Hepatocyte (in vitro differentiated cells): ENCODE measurements around the gene OMD. TPM values are rescaled to one million over a fixed set of nuclear protein-coding genes. Genes with fewer than 3 reads are reported as not detected.

Experiments used
- DNase-seq: peaks from one replicate; pipeline ENCODE4 v3.0.0-alpha.2; 2016; ENCODE audit warnings: low spot score
- H2AFZ ChIP-seq: fragments of 200-600 bp; sonication (generic); 2 replicates; pipeline ENCODE4 v1.6.0; 2016; ENCODE audit warnings: antibody characterized with exemption, mild to moderate bottlenecking
- H3K27ac ChIP-seq: fragments of 200-600 bp; sonication (generic); 2 replicates; pipeline ENCODE4 v1.5.1; 2016; ENCODE audit warnings: mild to moderate bottlenecking
- H3K27me3 ChIP-seq: fragments of 200-600 bp; sonication (generic); 2 replicates; pipeline ENCODE4 v1.6.1; 2016
- H3K36me3 ChIP-seq: fragments of 200-600 bp; sonication (generic); replicated peaks from 2 replicates; pipeline ENCODE4 v1.5.1; 2016; ENCODE audit warnings: low read depth; ENCODE audit not compliant: insufficient read depth
- H3K4me1 ChIP-seq: fragments of 200-600 bp; sonication (generic); 2 replicates; pipeline ENCODE4 v1.5.1; 2016; ENCODE audit warnings: mild to moderate bottlenecking, moderate library complexity; ENCODE audit not compliant: insufficient read depth
- H3K4me2 ChIP-seq: fragments of 200-600 bp; sonication (generic); 2 replicates; pipeline ENCODE4 v1.6.0; 2016
- H3K4me3 ChIP-seq: fragments of 200-600 bp; sonication (generic); 2 replicates; pipeline ENCODE4 v1.5.1; 2016; ENCODE audit warnings: mild to moderate bottlenecking
- H3K79me2 ChIP-seq: fragments of 200-600 bp; sonication (generic); 2 replicates; pipeline ENCODE4 v1.6.0; 2017; ENCODE audit warnings: mild to moderate bottlenecking
- H3K9me2 ChIP-seq: fragments of 200-600 bp; sonication (generic); replicated peaks from 2 replicates; pipeline ENCODE4 v1.6.0; 2017; ENCODE audit warnings: mild to moderate bottlenecking; ENCODE audit not compliant: insufficient read depth
- H3K9me3 ChIP-seq: fragments of 200-600 bp; sonication (generic); 2 replicates; pipeline ENCODE4 v1.5.1; 2016; ENCODE audit warnings: low read depth, mild to moderate bottlenecking
- H4K20me1 ChIP-seq: fragments of 200-600 bp; sonication (generic); 2 replicates; pipeline ENCODE4 v1.6.0; 2016; ENCODE audit warnings: mild to moderate bottlenecking; ENCODE audit not compliant: insufficient read depth, poor library complexity, severe bottlenecking
- CTCF ChIP-seq: fragments of 200-600 bp; sonication (generic); IDR thresholded peaks from 2 replicates; pipeline ENCODE4 v1.5.1; 2016; ENCODE audit warnings: antibody characterized with exemption, mild to moderate bottlenecking; ENCODE audit not compliant: poor library complexity
- EZH2 ChIP-seq: fragments of 200-600 bp; sonication (generic); IDR thresholded peaks from 2 replicates; pipeline ENCODE4 v1.6.1; 2016; ENCODE audit warnings: antibody characterized with exemption, mild to moderate bottlenecking, borderline replicate concordance
- EZH2phosphoT487 ChIP-seq: fragments of 200-600 bp; sonication (generic); IDR thresholded peaks from one replicate; pipeline ENCODE4 v1.6.1; 2018; ENCODE audit warnings: antibody characterized with exemption, mild to moderate bottlenecking, low read depth, moderate library complexity; ENCODE audit not compliant: unreplicated experiment, severe bottlenecking
- WGBS: methylation state at CpG from one replicate; pipeline ENCODE4 v1.1.6; 2016; ENCODE audit warnings: low lambda C conversion rate; ENCODE audit errors: missing lambda C conversion rate; 5-methylcytosine and 5-hydroxymethylcytosine counted together
- polyA plus RNA-seq: library from polyadenylated mRNA; unstranded; fragments of >200 nt; fragmentation: Nextera tagmentation; extraction: Ambion mirVana; gene quantifications from 2 replicates; pipeline ENCODE4 v1.2.1, GENCODE V29; 2016
- total RNA-seq: library from RNA; depleted of rRNA; stranded (reverse); fragments of >200 nt; gene quantifications from 2 replicates; pipeline ENCODE4 v1.2.3, GENCODE V29; 2014

OMD gene
- total and polyA plus RNA-seq, 2 experiments from 2014 or later, result 0.17 to 0.47 TPM

GRCh38 chr9:92397853-92398252 lies 26.4 kb downstream of the OMD start:
- H3K4me1 ChIP-seq, result no peaks in the 10 kb centered on the region
- no peak for DNase-seq
- no peaks in the 10 kb centered on the region for H3K27me3 ChIP-seq
- 82% methylated on average over 3 of the region's 3 CpGs for WGBS
- no peaks in the 10 kb centered on the region for H4K20me1 ChIP-seq
- H3K36me3 ChIP-seq, result no peaks in the 10 kb centered on the region
- no peaks in the 10 kb centered on the region for H3K9me2 ChIP-seq
- no peak overlapping the region for H3K4me2 ChIP-seq
- TF ChIP-seq EZH2, result no peak
- no peak for TF ChIP-seq CTCF
- TF ChIP-seq EZH2phosphoT487, result no peak
- H2AFZ ChIP-seq, result no peak overlapping the region
- no peak overlapping the region for H3K4me3 ChIP-seq
- H3K9me3 ChIP-seq, result no peaks in the 10 kb centered on the region
- H3K27ac ChIP-seq, result no peak overlapping the region
- no peaks in the 10 kb centered on the region for H3K79me2 ChIP-seq

GRCh38 chr9:92395617-92396016 lies 28.7 kb downstream of the OMD start:
- no peaks in the 10 kb centered on the region for H3K9me3 ChIP-seq
- no peaks in the 10 kb centered on the region for H3K9me2 ChIP-seq
- no peaks in the 10 kb centered on the region for H3K4me1 ChIP-seq
- H3K36me3 ChIP-seq, result no peaks in the 10 kb centered on the region
- DNase-seq, result no peak
- H3K79me2 ChIP-seq, result no peaks in the 10 kb centered on the region
- no peak overlapping the region for H3K4me3 ChIP-seq
- 96% methylated on average over 1 of the region's 1 CpG for WGBS
- TF ChIP-seq EZH2phosphoT487 (no peak), CTCF (no peak), EZH2 (no peak)
- H2AFZ ChIP-seq, result no peak overlapping the region
- H3K27ac ChIP-seq, result no peak overlapping the region
- H4K20me1 ChIP-seq, result no peaks in the 10 kb centered on the region
- no peak overlapping the region for H3K4me2 ChIP-seq
- H3K27me3 ChIP-seq, result no peaks in the 10 kb centered on the region

- Histone ChIP-seq H4K20me1 (no peaks in the 10 kb centered on the region), H3K36me3 (no peaks in the 10 kb centered on the region), H3K79me2 (no peaks in the 10 kb centered on the region), H3K27ac (no peak overlapping the region), H3K9me2 (no peaks in the 10 kb centered on the region), H3K9me3 (no peaks in the 10 kb centered on the region), H3K4me1 (no peaks in the 10 kb centered on the region), H2AFZ (no peak overlapping the region), H3K4me3 (no peak overlapping the region), H3K27me3 (no peaks in the 10 kb centered on the region), H3K4me2 (no peak overlapping the region)
- no peak for TF ChIP-seq EZH2
- TF ChIP-seq CTCF, result no peak
- no peak for TF ChIP-seq EZH2phosphoT487
- WGBS, result 56% methylated on average over 1 of the region's 1 CpG
- no peak for DNase-seq
These were observed 30.6 kb downstream of the OMD start for GRCh38 chr9:92393686-92394085.

- Histone ChIP-seq H3K4me2 (no peak overlapping the region), H3K4me3 (no peak overlapping the region), H3K9me2 (no peaks in the 10 kb centered on the region), H3K4me1 (no peaks in the 10 kb centered on the region), H3K27me3 (no peaks in the 10 kb centered on the region), H4K20me1 (no peaks in the 10 kb centered on the region), H3K79me2 (no peaks in the 10 kb centered on the region), H3K9me3 (no peaks in the 10 kb centered on the region), H3K36me3 (no peaks in the 10 kb centered on the region), H3K27ac (no peak overlapping the region), H2AFZ (no peak overlapping the region)
- WGBS, result 59% methylated on average over 2 of the region's 2 CpGs
- TF ChIP-seq CTCF (no peak), EZH2 (no peak), EZH2phosphoT487 (no peak)
- no peak for DNase-seq
These were observed 31.6 kb downstream of the OMD start for GRCh38 chr9:92392690-92393089.
